HG02642 (cell line): Measurements from ENCODE around the gene PLPP4.

Source experiments
- ATAC-seq: cut with Tn5 transposase; IDR thresholded peaks from one replicate; pipeline ENCODE4 v1.9.1; 2021; ENCODE audit warnings: mild to moderate bottlenecking; ENCODE audit not compliant: unreplicated experiment, poor library complexity

Gene PLPP4

DNA sequence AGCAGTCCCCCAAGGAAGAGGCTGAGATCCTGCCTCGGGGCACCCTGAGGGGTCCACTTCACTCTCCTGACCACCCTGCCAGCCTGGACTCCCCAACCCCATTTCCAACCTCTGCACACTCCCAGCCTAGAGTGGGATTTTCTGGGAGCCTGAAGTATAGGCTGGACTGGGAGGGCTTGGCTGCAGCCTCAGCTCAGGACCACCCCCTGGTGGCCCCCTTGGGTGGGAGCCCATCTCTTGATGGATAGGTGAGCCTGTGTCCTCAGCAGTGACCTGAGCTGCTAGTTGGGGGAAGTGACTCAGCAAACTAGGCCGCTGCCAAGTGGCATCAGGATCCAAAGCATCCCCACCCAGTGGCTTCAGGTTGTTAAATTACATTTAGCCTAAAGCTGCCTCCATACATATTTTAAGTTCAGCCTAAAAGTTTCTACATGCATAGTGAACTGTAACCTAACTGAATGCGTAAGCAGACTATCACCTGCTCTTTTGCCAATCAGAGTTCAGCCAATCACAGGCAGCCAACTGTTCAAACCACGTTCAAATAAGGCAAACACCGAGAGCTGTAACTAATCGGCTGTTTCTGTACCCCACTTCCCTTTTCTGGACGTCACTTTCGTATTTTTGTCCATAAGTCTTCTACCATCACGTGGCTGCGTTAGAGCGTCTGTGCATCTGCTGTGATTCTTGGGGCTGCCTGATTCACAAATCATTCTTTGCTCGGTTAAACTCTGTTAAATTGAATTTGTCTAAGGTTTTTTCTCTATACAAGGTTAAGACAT lies 144.0 kb downstream of the PLPP4 start:
- ATAC-seq = peak; percentile 51

- no peak for ATAC-seq
Observed at GRCh38 chr10:120601999-120602398, 145.0 kb downstream of the PLPP4 start.

DNA sequence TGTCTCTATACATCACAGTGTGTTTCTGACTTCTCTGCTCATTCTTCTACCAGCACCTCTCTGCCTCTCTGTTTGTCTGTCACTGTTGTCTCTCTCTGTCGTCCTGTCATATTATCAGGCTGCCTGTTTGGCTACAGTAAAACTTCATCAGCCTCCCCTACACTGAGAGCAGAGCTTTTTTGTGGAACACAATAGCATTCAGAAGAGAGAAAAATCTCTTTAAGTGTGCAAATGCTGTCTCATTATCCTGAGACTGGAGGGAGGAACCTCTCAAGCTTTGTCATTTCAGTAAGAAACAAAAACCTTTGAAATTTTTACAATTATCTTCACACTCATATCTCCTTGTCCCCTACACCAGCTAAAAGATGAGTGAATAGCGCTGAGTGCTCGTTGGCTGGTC lies 148.4 kb downstream of the PLPP4 start:
- no peak for ATAC-seq

DNA sequence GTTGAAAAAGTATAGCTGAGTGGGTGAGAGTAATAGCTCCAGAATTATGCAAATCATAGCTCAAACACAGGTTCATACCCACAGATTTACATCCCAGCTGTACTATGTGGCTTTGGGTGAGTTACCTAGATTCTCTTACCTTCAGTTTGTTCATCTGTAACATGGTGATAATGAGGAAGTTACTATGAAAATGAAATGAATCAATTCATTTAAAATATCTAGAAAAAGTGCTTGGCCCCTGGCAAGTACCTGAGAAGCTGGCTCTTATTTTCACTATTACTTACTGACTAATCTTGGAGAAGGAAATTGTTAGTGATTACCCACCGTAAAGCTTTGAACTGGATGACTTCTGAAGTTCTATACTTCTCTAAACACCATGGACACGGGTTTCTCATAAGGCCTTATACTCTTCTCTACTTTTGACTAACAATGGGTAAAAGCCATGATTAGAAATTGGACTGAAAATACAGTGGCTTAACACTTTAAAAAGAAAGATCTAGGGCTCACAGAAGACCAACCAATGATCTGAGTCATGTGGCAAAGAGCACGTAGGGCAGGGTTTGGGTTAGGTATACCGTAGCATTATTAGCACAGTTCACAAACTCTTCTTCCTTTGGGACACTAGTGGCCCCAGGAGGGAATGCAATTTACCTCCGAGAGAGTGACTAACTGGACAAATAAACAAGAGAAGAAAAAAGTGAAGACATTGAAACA lies 149.2 kb downstream of the PLPP4 start:
- ATAC-seq = peak; percentile 70

GRCh38 chr10:120607016-120607709 lies 150.1 kb downstream of the PLPP4 start:
- peak; percentile 14 for ATAC-seq

DNA sequence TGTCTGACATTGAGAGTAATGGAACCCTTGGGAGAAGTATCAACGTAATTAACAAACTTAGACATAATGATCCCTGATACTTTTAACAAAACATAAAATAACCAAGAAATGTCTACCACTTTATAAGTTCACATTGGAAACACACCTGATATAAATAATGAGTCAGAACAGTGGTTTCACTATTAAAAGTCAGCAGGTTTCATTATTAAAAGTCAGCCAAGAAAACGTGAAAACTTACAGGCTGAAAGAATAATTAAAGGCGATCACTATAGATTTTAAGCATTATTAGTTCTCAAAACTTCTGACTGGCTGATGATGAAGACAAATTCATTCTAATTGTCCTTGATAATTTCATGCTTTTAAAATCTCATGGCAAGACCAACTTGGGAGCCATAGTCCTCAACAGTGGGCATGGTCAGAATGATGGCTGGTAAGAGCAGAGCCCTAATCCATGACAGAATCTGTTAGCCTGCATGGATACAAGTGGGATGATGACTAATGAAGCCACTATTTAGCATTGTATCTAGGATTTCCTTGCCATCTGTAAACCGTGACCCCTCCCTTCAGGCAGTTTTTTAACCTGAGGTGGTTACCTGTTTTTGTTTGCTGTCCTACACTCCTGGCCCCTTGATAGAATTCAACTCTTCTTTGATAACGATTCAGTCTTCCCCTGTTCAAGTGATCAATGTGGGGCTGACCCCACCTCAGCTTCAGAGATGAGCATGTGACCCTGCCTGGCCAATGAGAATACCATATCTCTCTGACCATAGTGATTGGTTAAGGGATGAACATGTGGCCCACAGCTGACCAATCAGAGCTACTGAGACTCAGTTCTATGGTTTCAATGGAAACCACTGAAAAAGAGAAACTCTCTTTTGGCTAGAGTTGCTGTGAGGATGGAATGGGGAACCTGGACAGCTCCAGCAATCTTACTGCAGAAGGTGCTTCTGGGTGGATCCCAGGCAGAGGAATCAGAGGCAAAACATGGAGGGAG lies 151.0 kb downstream of the PLPP4 start:
- peak; percentile 30 for ATAC-seq

DNA sequence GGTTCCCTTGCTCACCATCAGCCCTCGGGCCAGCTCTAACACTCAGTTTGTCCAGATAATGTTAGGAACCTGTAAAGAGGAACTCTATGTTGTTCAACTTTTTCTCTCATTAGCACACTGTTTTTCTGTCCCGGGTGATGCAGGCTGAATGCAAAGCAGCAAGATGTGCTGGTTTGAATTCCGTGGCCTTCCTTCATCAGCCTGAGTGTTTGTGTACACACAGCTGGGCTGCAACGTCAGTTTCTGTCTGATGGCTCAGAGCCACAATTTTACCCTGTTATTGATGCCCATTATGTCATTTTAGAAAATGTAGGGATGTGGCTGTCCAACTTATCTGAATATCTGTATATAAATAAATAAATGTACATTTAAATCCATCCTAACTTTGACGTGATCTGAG lies 152.0 kb downstream of the PLPP4 start:
- ATAC-seq = no peak

DNA sequence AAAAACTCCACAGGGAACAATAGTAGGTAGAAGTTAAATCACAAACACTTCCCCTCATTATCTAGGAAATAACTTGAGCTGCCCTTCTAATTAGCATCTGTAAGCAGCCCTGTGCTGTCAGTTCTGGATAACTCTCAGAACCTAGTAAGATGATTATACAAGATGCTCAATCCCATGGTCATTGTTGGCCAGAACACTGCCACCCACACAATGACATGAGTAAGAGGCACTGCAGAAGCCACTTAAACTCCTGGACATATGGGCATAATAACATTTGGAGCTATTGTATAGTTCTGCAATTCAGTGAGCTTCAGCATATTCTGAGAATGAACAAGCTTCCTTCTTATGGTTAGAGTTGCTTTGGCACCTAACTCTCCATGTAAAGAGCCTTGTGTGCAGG lies 153.8 kb downstream of the PLPP4 start:
- no peak for ATAC-seq

DNA sequence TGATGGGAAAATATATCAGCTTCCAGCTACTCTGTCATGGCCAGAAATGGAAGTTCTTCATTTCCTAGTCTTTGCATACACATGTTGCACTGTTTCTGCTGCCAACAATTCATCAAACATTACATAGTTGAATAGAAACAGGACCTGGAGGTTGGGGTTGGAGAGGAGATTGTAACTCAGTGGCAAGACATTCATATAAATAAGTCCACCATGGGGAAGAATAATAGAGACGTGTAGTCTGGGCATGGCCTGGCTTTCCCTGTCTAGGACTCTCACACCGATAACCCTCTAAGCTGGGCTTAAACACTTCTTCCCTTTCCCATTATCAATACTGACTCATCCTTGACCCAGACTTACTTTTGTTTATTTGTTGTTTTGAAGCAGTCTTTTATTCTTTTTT lies 155.7 kb downstream of the PLPP4 start:
- no peak for ATAC-seq

GRCh38 chr10:120613180-120613579 lies 156.2 kb downstream of the PLPP4 start:
- no peak for ATAC-seq

- ATAC-seq = no peak
Observed at GRCh38 chr10:120614680-120615079, 157.7 kb downstream of the PLPP4 start.

GRCh38 chr10:120616311-120616911 lies 159.4 kb downstream of the PLPP4 start:
- ATAC-seq = no peak

DNA sequence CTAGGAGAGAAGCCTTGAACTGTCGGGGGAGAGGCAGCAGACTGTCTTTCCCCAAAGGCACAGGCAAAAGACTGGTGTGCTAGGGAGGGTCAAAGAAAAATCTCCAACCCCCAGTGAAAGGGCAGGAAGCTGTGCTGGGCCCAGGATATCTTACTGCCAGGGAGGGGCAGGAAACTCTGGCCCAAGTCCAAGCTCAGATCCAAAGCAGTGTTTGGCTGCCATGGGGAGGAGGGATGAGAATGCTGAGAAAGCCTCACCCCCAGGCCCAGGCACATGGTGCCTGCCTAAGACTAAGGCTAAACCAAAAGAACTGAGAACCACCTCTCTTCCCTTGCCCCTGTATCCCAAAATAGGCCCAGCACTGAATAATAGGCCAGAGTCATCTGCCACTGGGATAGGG lies 171.2 kb downstream of the PLPP4 start:
- ATAC-seq = no peak

DNA sequence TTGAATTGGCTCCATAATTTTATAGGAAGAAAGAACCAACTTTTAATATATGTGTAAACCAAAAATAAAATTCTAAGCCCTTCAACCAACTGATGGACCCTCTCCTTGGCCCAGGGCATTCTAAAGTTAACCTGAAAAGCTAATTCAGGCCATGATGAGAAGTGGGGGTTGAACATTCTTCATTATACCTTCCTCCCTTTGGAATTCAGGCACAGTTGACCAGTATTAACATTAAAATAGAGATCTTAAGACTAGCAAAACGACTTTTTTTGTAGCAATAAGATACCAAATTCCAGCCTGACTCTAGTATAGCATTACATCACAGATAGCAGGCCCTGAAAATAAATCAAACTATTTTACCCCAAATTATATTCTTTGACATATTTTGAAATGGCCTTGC lies 173.2 kb downstream of the PLPP4 start:
- ATAC-seq = no peak

- ATAC-seq = no peak
Observed at GRCh38 chr10:120632047-120632446, 175.0 kb downstream of the PLPP4 start.

DNA sequence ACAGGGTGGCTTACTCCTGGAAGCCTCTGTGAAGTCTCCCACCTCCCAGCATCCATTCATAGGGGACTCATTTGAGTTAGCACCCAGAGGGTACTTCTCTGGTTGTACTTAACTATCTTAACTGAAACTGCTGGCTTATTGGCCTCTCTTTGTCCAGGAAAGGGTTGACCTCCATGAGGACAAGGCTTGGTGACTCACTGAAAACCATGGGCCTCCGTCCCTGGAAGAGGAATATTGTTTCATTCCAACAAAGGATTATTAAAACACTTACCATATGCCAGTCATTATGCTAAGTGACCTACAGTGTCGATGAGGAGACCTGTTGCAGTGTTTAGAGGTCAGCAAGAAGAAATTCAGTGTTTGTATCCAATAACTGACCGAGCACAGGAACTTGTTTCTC lies 175.9 kb downstream of the PLPP4 start:
- ATAC-seq = no peak

GRCh38 chr10:120634659-120635058 lies 177.6 kb downstream of the PLPP4 start:
- ATAC-seq = no peak
